GM12864 (cell line): ENCODE measurements around the gene C1orf21.
A peak's percentile ranks its signal among the peaks of the same experiment; 100 is the strongest.

Source experiments
- DNase-seq: peaks from one replicate; pipeline ENCODE4 v3.0.0-alpha.2; 2011; ENCODE audit warnings: low read depth
- H3K4me3 ChIP-seq: 2 replicates; pipeline ENCODE4 v1.5.1; 2011; ENCODE audit warnings: mild to moderate bottlenecking, low read depth, low read length, control low read depth
- TF ChIP-seq, protein P1 (sequence below): IDR thresholded peaks from 2 replicates; pipeline ENCODE4 v1.5.1; 2011; ENCODE audit warnings: low read depth, mild to moderate bottlenecking, moderate library complexity, low read length, control low read depth, inconsistent platforms; ENCODE audit errors: missing control alignments

C1orf21 gene

GRCh38 chr1:184385865-184386311 lies 941 bp upstream of the C1orf21 start:
- TF ChIP-seq, protein P1, sequence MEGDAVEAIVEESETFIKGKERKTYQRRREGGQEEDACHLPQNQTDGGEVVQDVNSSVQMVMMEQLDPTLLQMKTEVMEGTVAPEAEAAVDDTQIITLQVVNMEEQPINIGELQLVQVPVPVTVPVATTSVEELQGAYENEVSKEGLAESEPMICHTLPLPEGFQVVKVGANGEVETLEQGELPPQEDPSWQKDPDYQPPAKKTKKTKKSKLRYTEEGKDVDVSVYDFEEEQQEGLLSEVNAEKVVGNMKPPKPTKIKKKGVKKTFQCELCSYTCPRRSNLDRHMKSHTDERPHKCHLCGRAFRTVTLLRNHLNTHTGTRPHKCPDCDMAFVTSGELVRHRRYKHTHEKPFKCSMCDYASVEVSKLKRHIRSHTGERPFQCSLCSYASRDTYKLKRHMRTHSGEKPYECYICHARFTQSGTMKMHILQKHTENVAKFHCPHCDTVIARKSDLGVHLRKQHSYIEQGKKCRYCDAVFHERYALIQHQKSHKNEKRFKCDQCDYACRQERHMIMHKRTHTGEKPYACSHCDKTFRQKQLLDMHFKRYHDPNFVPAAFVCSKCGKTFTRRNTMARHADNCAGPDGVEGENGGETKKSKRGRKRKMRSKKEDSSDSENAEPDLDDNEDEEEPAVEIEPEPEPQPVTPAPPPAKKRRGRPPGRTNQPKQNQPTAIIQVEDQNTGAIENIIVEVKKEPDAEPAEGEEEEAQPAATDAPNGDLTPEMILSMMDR: no peak
- H3K4me3 ChIP-seq: peak overlapping the region; percentile 82
- DNase-seq: no peak

GRCh38 chr1:184387069-184387475 lies 243 bp downstream of the C1orf21 start:
- no peak for DNase-seq
- TF ChIP-seq, protein P1: no peak
- H3K4me3 ChIP-seq: peak overlapping the region; percentile 82

- no peak for DNase-seq
- TF ChIP-seq, protein P1: no peak
- H3K4me3 ChIP-seq: peak overlapping the region; percentile 82
Observed at GRCh38 chr1:184387476-184388318, 868 bp downstream of the C1orf21 start.

GRCh38 chr1:184388319-184388889 lies 1.6 kb downstream of the C1orf21 start:
- TF ChIP-seq, protein P1: no peak
- no peak for DNase-seq
- peak overlapping the region; percentile 82 for H3K4me3 ChIP-seq

GRCh38 chr1:184388971-184389370 lies 2.1 kb downstream of the C1orf21 start:
- H3K4me3 ChIP-seq: no peak overlapping the region
- TF ChIP-seq, protein P1: no peak
- no peak for DNase-seq

- DNase-seq: no peak
- H3K4me3 ChIP-seq: no peak overlapping the region
- TF ChIP-seq, protein P1: no peak
Observed at GRCh38 chr1:184389446-184389845, 2.6 kb downstream of the C1orf21 start.
